ENCODE measurements around the gene GZF1.

- TF ChIP-seq, protein P1, sequence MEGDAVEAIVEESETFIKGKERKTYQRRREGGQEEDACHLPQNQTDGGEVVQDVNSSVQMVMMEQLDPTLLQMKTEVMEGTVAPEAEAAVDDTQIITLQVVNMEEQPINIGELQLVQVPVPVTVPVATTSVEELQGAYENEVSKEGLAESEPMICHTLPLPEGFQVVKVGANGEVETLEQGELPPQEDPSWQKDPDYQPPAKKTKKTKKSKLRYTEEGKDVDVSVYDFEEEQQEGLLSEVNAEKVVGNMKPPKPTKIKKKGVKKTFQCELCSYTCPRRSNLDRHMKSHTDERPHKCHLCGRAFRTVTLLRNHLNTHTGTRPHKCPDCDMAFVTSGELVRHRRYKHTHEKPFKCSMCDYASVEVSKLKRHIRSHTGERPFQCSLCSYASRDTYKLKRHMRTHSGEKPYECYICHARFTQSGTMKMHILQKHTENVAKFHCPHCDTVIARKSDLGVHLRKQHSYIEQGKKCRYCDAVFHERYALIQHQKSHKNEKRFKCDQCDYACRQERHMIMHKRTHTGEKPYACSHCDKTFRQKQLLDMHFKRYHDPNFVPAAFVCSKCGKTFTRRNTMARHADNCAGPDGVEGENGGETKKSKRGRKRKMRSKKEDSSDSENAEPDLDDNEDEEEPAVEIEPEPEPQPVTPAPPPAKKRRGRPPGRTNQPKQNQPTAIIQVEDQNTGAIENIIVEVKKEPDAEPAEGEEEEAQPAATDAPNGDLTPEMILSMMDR (IDR thresholded peaks at IDR 0.05; ENCODE audit: low read depth, low read length) = no peak
- no peak for TF ChIP-seq POLR2A (IDR thresholded peaks at IDR 0.05; ENCODE audit: extremely low read depth, insufficient read length)
- TF ChIP-seq, protein P2, sequence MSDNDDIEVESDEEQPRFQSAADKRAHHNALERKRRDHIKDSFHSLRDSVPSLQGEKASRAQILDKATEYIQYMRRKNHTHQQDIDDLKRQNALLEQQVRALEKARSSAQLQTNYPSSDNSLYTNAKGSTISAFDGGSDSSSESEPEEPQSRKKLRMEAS (IDR thresholded peaks at IDR 0.05; ENCODE audit: low read depth, low read length) = no peak
- no peak for TF ChIP-seq MYC (IDR thresholded peaks at IDR 0.05; ENCODE audit: low read depth, low read length)
These were observed 14.2 kb upstream of the GZF1 start for GRCh38 chr20:23347791-23348190.
